HG03378 (cell line): ENCODE data around the gene FAM120AOS.
"Not testable (repeated sequence)": the region's sequence is repeated elsewhere in the genome, so short reads cannot be mapped to it uniquely, and the experiment has no call there.

Experiments used
- ATAC-seq: cut with Tn5 transposase; IDR thresholded peaks from one replicate; pipeline ENCODE4 v1.9.1; 2021; ENCODE audit warnings: mild to moderate bottlenecking, moderate library complexity; ENCODE audit not compliant: unreplicated experiment

FAM120AOS gene

DNA sequence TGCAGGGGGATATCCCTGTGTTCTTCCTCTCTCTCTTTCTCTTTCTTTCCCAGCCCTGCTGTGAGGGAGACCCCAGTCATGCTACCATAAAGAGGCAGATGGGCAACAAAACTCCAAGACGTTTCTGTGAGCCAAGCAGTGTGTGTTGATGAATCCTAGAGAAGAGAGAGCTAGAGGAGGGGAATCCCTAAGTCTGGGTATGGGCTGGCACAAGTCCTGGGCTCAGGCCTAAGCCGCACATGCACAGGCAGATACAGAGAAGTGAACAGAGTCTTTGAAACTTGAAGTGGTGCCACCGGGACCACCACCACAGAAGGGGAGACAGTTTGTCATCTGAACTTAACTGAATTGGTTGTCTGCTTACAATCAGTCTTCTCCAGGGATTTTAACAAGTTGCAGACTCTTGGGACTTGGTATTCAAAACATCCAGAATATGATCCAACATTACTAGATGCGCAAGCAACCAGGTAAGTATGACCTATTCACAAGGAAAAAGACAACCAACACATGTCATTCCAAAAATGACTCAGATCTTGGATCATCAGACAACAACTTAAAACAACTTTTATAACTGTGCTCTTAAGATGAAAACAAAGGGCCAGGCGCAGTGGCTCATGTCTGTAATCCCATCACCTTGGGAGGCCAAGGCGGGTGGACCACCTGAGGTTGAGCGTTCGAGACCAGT is 12.3 kb downstream of the FAM120AOS start:
- ATAC-seq: no peak

DNA sequence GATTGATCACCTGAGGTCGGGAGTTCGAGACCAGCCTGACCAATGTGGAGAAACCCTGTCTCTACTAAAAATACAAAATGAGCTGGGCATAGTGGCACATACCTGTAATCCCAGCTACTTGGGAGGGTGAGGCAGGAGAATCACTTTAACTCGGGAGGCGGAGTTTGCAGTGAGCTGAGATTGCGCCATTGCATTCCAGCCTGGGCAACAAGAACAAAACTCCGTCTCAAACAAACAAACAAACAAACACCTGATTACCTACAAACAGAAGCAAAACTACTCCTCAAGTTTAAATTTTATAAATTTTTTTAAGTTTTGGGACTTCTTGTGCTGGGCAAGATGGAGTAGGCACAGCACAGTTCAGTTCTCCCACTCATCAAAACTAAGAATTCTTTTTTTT is 14.1 kb downstream of the FAM120AOS start:
- not testable (repeated sequence) for ATAC-seq

DNA sequence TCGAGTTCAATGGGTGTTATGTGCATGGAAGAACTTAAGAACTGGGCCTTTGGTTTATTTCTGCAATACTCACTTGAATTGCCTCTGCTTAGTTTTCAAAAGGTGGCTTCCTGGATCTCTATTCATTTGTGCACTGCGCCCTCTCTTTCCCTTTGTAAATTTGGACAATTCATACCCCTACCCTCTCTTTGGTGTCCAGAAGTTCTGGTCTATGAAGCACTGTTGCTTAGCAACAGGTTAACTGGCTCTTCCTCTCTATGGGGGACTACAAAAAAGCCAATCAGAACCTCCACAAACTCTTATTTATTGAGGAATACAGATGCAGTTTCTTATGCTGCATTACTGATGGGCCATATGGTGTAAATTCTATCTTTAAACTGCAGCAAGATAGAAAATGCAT is 15.4 kb downstream of the FAM120AOS start:
- ATAC-seq: no peak

DNA sequence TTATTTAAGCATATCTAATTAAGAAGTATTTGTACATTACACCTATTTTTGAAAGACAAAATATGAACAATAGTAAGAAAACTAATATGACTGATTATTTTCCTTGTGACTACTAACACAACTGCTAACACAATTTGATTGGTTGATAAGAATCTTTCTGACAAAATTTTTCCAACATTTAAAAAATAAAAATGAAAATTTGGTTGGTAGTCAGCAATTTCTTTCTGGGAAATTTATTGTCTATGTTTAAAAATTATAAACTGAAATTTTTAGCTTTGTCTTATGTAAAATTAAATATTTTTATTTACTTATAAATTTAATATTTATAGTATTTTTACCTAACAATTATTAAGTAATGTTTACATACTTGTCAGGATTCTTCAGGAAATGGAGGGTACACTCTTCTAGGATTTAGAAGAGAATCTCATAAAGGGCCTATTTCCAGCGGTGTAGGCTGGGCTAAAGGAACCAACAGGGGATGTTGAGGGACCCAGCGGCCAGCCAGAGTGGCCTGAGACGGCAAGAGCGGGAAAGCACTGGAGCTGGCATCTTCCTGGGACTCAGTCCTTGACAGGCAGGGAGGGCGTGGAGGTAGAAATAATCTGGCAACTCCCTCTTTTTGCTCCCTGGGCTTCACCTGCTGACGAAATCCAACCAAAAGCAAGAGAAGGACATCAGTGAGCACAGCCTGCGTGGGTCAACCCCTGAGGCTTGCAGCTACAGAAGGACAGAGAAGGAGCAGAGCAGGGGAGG is 16.6 kb downstream of the FAM120AOS start:
- no peak for ATAC-seq

DNA sequence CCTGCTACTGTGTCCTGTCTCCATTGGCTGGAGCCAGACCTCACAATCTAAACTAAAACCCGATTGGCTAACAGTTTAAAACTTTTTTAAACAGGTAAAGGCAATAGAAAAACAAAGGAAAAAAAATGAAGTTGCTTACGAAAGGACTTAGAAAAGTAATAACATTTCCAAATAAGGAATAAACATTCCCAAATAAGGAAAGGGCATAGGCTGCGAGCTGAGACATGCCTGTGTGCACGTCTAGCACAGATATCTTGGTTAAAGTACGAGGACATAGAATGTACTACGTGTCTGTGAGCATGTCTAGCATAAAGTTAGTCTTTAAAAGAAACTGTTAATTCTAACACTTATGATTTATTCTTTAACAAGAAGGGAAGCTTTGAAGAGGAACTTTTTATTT is 17.2 kb downstream of the FAM120AOS start:
- ATAC-seq: no peak

DNA sequence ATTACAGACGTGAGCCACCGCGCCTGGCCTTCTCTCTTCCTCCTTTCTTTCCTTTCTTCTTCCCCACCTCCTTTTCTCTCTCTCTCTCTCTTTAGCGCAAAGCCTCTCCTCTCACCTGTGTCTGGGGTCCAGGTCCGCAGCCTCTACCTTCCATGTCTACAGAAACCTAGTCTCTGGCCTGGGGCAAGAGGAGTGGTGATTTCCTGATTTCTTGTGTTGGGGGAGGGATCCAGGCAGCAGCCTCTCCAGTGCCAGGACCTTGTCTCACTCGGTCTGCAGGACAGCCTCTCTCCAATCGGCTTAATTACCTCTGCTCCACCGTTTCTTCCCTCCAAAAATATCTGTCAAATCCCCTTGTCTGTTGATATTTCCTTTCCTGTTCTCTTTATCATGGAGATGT is 18.0 kb downstream of the FAM120AOS start:
- ATAC-seq: no peak

DNA sequence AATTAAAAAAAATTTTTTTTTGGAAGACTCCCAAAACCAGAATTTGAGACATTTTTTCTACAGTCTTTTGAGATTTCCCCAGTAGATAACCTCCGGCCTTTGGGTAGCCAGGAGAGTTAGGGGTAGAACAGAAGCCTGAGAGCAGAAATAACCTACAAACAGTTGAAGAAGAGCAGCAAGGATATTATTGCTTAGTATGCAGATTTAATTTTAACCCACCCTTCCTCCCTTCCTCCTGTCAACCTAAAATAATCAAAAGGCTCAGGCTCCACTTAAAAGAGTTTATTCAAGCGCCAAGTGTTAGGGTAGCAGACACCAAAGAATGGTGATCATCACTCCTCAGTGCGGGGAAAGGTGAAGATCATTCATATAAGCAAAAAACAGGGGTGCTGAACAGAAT is 19.3 kb downstream of the FAM120AOS start:
- ATAC-seq: no peak

DNA sequence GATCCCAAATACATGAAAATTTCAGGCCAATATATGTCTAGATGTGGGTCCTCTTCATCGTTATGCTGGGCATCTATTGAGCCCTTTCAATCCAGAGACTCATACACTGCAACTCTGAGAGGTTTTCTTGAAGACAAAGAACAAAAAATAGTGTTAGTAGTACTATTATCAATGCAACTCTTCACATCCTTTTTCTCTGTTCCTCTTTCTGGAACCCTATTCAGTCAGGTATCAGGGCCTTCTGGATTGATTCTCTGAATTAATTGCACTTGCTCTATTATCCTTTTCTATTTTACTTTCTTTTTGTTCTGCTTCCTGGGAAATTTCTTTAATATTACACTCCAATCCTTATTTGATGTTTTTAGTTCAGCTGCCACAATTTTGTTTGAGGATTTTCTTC is 20.4 kb downstream of the FAM120AOS start:
- ATAC-seq: no peak

DNA sequence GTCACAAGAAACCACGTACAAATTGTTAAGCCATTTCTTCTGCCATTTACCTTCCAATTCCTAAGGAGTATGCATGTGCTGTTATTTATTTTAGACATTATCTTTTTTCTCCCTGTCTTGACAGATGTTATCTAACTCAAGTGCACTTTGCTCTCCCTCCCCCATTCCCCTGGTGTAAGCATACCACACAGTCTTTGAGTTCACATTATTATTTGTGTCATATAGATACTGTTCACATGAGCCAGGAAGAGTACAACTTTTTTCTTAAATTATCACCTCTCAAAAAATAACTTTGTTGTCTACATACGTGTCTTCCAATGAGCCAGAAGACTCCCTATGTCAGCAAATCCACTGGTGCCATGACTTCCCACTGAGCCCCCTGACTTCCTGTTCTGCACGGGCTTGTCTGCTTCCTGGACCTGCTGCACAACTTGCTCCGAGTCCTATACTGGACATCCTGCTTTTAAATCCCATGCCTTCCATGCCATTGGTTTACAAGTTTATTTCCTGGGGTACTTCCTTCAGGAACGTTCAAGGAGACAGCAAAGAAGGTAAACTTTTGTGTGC is 21.8 kb downstream of the FAM120AOS start:
- no peak for ATAC-seq

DNA sequence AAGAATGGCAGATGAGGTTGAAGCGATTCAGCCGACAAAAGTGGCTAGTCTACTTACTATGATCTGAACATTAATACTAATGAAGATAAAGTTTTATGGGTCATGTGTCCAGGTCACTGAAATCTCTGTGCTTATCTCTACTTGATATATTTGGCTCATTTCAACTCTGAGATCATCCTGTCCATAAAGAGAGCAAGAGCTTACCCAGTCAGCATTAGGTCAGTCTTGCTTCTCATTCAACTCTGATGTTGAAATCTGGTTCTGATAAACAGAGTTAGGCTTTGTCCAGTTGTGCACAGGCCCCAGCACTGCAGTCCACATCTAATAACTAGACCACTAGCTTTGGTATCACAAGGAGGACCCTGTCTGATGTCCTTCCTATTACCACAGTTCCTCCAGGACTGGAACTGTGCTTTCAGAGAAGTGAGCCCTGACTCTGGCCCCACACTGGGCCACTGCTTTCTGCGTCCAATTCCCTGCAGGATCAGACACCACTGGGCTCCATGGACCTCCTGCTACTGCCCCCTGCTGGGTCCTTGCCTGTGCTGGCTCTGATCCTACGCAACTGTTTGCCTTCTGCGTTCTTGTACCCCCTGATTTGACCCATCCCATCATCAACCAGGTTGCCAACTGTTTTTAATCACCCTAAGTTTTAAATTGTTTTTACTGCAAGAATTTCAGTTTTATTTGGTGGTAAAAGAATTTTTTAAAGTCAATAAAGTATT is 25.6 kb downstream of the FAM120AOS start:
- ATAC-seq: no peak

DNA sequence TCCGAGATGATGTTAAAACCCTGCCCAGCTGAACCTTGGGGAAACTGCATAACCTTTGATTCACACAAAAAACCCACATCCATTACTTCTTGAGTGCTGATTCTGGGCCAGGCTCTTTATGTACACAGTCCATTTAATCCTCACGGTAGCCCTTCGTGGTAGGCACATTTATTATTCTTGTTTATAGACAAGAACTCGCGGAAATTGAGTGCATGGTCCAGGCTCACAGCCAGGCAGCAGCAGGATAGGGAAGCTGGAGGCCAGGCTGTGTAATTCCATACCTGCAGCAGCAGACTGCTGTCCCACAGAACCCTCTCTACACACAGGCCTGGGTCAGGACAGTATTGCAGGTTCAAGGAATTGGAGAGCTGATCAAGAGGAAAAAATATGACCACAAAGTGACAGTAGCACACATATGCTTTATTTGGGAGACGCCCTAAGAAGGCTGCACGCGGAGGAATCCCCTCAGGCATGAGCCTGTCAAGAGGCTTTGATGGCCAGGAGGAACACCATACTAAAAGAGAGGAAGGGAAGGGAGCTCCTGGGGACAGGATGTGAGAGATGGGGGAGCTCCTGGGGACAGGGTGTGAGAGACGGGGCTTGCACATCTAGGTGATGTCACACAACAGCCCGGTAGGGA is 30.3 kb downstream of the FAM120AOS start:
- no peak for ATAC-seq

DNA sequence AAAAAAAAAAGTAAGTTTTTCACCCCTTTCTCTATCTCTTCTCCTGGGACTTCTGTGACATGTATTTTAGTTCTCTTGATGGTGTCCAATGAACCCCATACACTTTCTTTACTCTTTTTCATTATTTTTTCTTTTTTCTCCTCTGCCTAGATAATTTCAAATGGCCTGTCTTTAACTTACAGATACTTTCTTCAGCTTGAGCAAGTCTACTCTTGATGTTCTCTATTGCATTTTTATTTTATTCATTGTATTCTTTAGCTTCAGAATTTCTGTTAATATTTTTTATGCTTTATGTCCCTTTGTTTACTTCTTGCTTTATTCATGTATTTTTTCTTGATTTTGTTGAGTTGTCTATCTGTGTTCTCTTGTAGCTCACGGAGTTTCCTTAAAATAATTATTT is 34.4 kb downstream of the FAM120AOS start:
- no peak for ATAC-seq

DNA sequence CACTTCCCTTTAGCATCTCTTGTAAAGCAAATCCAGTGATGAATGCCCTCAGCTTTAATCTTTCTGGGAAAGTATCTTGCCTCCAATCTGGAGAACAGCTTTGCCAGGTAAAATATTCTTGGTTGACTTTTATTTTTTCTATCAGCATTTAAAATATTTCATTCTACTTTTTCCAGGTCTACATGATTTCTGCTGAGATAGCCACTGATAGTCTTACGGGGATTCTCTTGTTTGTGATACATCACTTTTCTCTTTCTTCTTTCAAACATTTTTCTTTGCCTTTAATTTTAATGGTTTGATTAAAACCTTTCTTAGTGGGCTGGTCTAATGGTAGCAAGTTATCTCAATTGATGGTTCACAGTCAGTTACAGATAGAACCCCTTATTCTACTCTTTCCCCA is 35.8 kb downstream of the FAM120AOS start:
- ATAC-seq: no peak

DNA sequence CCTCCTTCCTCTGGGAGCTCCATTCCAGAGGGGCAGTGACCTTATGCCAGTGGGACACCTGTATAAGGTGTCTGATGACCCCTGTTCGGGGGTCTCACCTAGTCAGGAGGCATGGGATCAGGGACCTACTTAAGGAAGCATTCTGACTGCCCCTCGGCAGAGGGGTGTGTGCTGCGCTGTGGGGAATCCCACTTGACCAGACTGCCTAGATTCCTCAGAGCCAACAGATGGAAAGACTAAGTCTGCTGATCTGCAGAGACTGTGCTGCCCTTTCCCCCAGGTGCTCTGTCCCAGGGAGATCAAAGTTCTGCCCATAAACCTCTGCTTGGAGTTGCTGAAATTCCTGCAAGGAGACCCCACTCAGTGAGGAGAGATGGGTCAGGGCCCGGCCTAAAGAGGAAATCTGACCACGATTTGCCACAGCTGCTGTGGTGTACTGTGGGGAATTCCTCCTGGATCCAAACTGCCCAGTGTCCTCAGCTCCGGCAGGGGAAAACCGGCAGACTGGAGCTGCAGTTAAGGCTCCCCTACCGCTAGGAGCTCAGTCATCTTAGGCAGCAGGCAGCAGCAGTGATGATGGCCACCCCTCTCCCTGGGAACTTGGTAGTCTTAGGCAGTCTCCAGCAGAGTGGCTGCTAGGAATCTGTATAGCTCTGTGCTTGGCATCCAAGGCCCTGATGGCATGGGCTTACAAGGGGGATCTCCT is 36.7 kb downstream of the FAM120AOS start:
- no peak for ATAC-seq

DNA sequence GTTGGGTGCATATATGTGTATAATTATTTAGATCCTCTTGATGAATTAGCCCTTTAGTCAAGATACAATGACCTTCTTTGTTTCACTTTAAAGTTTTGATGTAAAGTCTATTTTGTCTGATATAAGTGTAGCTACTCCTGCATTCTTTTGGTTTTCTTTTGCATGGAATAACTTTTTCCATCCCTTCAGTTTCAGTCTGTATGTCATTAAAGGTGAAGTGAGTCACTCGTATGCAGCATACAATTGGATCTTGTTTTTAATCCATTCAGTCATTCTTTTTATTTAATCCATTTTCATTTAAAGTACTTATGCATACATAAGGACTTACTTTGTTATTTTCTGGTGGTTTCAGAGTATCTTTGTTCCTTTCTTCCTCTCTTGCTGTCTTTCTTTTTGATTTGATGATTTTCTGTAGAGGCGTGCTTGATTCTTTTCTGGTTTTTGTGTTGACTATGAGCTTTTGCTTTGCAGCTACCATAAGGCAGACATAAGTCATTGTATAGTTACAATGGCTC is 38.1 kb downstream of the FAM120AOS start:
- ATAC-seq: no peak

DNA sequence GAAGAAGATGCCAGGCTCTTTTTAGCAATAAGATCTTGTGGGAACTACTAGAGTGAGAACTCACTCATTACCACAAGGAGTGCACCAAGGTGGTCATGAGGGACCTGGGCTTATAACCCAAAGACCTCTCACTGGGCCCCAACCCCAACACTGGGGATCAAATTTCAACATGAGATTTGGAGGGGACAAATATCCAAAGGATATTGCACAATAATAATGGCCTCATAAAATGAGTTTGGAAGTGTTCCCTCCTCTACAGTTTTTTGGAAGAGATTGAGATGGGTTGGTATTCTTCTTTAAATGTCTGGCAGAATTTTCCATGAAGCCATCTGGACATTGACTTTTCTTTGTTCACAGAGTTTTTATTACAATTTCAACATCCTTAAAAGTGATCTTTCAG is 39.9 kb downstream of the FAM120AOS start:
- no peak for ATAC-seq

DNA sequence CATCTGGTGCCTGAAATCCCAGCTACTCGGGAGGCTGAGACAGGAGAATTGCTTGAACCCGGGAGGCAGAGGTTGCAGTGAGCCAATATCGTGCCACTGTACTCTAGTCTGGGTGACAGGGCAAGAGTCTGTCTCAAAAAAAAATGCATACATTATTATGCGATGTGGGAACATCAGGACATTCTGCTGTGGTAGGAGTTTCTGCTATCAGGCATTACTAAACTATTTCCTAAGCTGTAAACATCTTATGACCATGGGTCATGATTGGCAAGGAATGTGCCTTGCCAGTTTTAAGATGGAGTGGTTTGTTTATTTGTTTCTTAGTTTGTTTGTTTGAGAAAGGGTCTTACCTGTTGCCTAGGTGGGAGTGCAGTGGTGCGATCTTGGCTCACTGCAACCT is 47.0 kb downstream of the FAM120AOS start:
- ATAC-seq: no peak

DNA sequence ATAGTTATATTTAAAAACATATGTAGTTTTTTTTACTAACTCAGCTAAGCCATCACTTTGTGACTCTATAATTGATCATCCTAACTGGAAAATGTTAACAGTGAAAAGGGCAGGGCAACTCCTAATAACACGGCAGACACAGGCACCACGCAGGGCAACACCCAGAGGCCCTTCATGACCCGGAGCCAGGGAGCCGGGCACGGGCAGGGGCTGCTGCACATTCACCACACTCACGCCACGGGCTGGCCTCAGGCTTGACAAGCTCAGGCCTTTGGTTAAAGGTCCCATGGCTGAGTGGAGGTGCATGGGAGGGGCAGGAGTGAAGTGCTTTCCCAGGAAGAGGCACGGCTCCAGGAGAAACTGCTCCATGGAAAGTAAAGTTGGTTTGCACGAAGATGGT is 54.9 kb downstream of the FAM120AOS start:
- no peak for ATAC-seq

DNA sequence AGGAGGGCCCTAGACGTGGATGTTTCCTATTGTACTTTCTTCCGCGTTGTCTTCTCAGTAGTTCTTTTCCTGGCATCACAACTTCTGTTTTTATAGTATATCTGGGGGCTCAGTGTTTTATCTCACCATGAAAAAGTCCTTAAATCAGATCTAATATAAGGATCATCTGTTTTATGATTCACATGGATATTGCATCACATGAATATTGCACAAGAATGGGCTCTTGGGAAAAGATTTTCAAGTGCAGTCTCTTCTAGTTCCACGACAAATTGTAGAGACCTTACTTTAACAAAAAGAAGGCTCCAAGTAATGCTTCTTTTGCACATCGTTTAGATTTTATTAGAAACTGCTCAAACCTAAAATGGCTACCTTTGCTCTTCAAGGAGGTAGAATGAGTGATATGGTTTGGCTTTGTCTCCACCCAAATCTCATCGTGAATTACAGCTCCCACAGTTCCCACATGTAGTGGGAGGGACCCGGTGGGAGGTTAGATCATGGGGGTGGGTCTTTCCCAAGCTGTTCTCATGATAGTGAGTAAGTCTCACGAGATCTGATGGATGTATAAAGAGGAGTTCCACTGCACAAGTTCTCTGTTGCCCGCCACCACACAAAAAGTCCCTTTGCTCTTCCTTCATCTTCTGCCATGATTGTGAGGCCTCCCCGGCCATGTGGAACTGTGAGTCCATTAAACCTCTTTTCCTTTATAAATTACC is 55.6 kb downstream of the FAM120AOS start:
- no peak for ATAC-seq
